DMS53 treated with DMSO at 0.1 percent for 48 hours (cell line): ENCODE results near the gene OPN1MW2.
"Not testable (repeated sequence)": the region's sequence is repeated elsewhere in the genome, so short reads cannot be mapped to it uniquely, and the experiment has no call there.

ENCODE experiments used
- DNase-seq: peaks from one replicate; lab custom pipeline; 2025; ENCODE audit not compliant: unreplicated experiment; lab: John Stamatoyannopoulos, UW

The OPN1MW2 gene

GRCh38 chrX:154219456-154219855, at the start of gene OPN1MW2:
Gene OPN1MW2, plus strand, starts transcription at chrX:154219756. Its CDS starts 60 bp downstream, at chrX:154219816.
- not testable (repeated sequence) for DNase-seq

DNA sequence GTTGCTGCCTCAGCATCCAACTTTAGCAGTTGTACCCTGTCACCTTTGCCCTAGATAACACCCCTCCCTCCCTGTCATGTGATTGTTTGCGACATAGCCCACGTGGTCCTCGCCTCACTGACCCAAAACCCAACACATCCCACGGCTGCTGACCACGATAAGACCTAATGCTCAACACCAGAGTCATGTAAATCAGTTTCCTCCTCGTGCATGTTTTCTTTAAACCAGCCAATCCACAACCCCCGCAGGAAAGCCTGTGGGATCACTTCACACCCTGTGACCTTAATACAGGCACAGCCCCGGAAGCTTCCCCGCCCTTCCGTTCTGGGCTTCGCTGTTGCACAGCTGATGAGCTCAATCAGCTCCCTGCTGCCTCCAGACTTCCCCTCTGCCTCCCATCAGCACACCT, 47.0 kb upstream of the OPN1MW2 start:
- DNase-seq: not testable (repeated sequence)

DNA sequence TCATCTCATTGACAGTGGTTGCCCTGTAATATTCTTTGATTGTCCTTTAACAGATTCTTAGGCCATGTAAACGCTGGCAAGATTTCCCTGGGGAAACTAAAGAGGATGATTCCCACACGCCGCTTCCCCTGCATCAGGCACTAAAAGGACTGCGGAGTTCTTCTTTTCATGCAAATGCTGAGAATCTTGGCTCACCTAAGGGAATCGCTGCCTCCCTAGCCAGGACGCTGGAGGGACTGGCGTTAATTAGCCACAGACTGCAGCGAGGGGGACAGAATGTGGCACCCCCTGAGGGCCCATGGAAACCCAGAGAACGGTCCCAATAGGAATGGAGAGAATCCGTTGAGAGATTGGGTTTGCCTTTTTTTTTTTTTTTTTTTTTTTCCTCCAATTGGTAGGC, 45.2 kb upstream of the OPN1MW2 start:
- DNase-seq: not testable (repeated sequence)

DNA sequence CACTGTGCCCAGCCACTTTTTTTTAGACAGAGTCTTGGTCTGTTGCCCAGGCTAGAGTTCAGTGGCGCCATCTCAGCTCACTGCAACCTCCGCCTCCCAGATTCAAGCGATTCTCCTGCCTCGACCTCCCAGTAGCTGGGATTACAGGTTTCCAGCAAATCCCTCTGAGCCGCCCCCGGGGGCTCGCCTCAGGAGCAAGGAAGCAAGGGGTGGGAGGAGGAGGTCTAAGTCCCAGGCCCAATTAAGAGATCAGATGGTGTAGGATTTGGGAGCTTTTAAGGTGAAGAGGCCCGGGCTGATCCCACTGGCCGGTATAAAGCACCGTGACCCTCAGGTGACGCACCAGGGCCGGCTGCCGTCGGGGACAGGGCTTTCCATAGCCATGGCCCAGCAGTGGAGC, 37.3 kb upstream of the OPN1MW2 start, which contains the start of gene OPN1MW:
Gene OPN1MW (plus strand): TSS at position 301 of the 400 bp plus-strand sequence. CDS start 82 bp downstream, at position 383.
- DNase-seq: not testable (repeated sequence)

- not testable (repeated sequence) for DNase-seq
Measured at GRCh38 chrX:154183794-154184193, 35.8 kb upstream of the OPN1MW2 start.

GRCh38 chrX:154192846-154193245, 26.7 kb upstream of the OPN1MW2 start:
- not testable (repeated sequence) for DNase-seq

GRCh38 chrX:154194316-154194715, 25.2 kb upstream of the OPN1MW2 start:
- not testable (repeated sequence) for DNase-seq

DNA sequence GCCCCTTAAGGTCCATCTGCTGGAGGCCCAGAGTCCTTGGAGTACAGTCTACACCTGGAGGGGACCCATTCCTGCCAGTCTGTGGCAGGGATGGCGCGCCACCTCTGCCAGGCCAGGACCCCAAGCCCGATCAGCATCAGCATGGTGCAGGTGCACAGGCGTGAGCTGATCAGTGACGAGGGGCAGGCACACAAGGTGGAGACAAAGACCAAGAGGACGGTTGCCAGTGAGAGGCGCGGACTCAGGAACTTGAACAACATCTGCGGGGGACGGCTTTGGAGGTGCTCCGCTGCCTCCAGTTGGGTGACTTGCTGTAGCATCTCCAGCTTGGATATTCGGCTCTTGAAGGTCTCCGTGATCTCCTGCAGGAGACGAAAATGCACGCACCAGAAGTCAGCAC, 23.1 kb upstream of the OPN1MW2 start:
- DNase-seq: not testable (repeated sequence)

DNA sequence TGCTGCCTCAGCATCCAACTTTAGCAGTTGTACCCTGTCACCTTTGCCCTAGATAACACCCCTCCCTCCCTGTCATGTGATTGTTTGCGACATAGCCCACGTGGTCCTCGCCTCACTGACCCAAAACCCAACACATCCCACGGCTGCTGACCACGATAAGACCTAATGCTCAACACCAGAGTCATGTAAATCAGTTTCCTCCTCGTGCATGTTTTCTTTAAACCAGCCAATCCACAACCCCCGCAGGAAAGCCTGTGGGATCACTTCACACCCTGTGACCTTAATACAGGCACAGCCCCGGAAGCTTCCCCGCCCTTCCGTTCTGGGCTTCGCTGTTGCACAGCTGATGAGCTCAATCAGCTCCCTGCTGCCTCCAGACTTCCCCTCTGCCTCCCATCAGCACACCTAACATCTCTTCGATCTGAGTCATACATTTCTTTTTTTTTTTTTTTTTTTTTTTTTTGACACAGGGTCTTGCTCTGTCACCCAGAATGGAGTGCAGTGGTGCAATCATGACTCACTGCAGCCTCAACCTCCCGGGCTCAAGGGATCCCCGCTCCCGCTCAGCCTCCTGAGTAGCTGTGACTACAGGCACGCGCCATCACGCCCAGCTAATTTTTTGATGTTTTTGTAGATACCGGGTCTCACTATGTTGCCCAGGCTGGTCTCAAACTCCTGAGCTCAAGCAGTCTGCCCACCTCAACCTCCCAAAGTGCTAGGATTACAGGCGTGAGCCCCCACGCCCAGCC, 9.7 kb upstream of the OPN1MW2 start:
- not testable (repeated sequence) for DNase-seq

GRCh38 chrX:154211057-154211456, 8.5 kb upstream of the OPN1MW2 start:
- DNase-seq: not testable (repeated sequence)

DNA sequence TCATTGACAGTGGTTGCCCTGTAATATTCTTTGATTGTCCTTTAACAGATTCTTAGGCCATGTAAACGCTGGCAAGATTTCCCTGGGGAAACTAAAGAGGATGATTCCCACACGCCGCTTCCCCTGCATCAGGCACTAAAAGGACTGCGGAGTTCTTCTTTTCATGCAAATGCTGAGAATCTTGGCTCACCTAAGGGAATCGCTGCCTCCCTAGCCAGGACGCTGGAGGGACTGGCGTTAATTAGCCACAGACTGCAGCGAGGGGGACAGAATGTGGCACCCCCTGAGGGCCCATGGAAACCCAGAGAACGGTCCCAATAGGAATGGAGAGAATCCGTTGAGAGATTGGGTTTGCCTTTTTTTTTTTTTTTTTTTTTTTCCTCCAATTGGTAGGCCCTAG, 8.1 kb upstream of the OPN1MW2 start:
- not testable (repeated sequence) for DNase-seq

- not testable (repeated sequence) for DNase-seq
Measured at GRCh38 chrX:154225292-154225691, 5.7 kb downstream of the OPN1MW2 start.

- not testable (repeated sequence) for DNase-seq
Measured at GRCh38 chrX:154226706-154227105, 7.2 kb downstream of the OPN1MW2 start.

- not testable (repeated sequence) for DNase-seq
Measured at GRCh38 chrX:154231443-154231842, 11.9 kb downstream of the OPN1MW2 start.

DNA sequence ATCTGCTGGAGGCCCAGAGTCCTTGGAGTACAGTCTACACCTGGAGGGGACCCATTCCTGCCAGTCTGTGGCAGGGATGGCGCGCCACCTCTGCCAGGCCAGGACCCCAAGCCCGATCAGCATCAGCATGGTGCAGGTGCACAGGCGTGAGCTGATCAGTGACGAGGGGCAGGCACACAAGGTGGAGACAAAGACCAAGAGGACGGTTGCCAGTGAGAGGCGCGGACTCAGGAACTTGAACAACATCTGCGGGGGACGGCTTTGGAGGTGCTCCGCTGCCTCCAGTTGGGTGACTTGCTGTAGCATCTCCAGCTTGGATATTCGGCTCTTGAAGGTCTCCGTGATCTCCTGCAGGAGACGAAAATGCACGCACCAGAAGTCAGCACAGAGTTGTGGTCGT, 14.1 kb downstream of the OPN1MW2 start:
- DNase-seq: not testable (repeated sequence)

GRCh38 chrX:154238939-154239559, 19.5 kb downstream of the OPN1MW2 start:
- not testable (repeated sequence) for DNase-seq

- not testable (repeated sequence) for DNase-seq
Measured at GRCh38 chrX:154239982-154240503, 20.5 kb downstream of the OPN1MW2 start.

GRCh38 chrX:154247377-154248045, 28.0 kb downstream of the OPN1MW2 start:
- not testable (repeated sequence) for DNase-seq

DNA sequence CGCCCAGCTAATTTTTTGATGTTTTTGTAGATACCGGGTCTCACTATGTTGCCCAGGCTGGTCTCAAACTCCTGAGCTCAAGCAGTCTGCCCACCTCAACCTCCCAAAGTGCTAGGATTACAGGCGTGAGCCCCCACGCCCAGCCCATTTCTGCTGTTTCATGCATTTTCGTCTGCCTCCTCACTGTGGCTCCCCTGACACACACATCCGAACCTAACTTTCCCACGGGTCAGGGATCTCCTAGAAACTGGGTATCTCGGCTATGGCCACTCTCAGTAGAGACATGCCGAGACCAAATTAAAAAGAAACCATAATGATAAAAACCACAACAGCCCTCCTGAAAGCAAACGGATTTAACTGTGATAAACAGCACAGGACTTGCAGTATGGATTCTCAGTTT, 28.5 kb downstream of the OPN1MW2 start:
- DNase-seq: not testable (repeated sequence)

GRCh38 chrX:154257282-154257681, 37.7 kb downstream of the OPN1MW2 start, which contains the start of gene OPN1MW3:
Gene OPN1MW3, plus strand, starts transcription at chrX:154257582. Its CDS starts 38 bp downstream, at chrX:154257620.
- not testable (repeated sequence) for DNase-seq

GRCh38 chrX:154258711-154259110, 39.2 kb downstream of the OPN1MW2 start:
- not testable (repeated sequence) for DNase-seq
